DOHH2 (cell line): Measurements from ENCODE around the gene AEBP1.

Experiments used
- H3F3A ChIP-seq: fragments of 200-600 bp; sonication (generic), shearing (Covaris generic); 2 replicates; pipeline ENCODE4 v1.6.0; 2016; ENCODE audit warnings: antibody characterized with exemption, mild to moderate bottlenecking; ENCODE audit not compliant: control insufficient read depth, insufficient read depth
- H3K27ac ChIP-seq: fragments of 200-600 bp; sonication (generic); 2 replicates; pipeline ENCODE4 v1.5.1; 2014; ENCODE audit warnings: low read depth, mild to moderate bottlenecking, low read length, moderate library complexity
- H3K27me3 ChIP-seq: fragments of 200-600 bp; sonication (generic); 2 replicates; pipeline ENCODE4 v1.6.1; 2014; ENCODE audit warnings: mild to moderate bottlenecking, low read length, mixed read lengths; ENCODE audit not compliant: control insufficient read depth
- H3K36me3 ChIP-seq: fragments of 200-600 bp; sonication (generic); 2 replicates; pipeline ENCODE4 v1.6.1; 2014; ENCODE audit warnings: mild to moderate bottlenecking, low read length, moderate library complexity, mixed read lengths; ENCODE audit not compliant: control insufficient read depth
- H3K4me1 ChIP-seq: fragments of 200-600 bp; sonication (generic); 2 replicates; pipeline ENCODE4 v1.6.1; 2014; ENCODE audit warnings: mild to moderate bottlenecking, low read length, mixed read lengths; ENCODE audit not compliant: control insufficient read depth
- H3K4me2 ChIP-seq: fragments of 200-600 bp; sonication (generic); 2 replicates; pipeline ENCODE4 v1.6.0; 2014; ENCODE audit warnings: mild to moderate bottlenecking, low read length, moderate library complexity
- H3K4me3 ChIP-seq: fragments of 200-600 bp; sonication (generic); 2 replicates; pipeline ENCODE4 v1.5.1; 2014; ENCODE audit warnings: mild to moderate bottlenecking, low read length, mixed read lengths
- H3K79me2 ChIP-seq: fragments of 200-600 bp; sonication (generic); 2 replicates; pipeline ENCODE4 v1.6.1; 2014; ENCODE audit warnings: mild to moderate bottlenecking, low read length, mixed read lengths; ENCODE audit not compliant: control insufficient read depth
- H3K9me2 ChIP-seq: fragments of 200-600 bp; sonication (generic); replicated peaks from 2 replicates; pipeline ENCODE4 v1.6.1; 2014; ENCODE audit warnings: mild to moderate bottlenecking, low read length, mixed read lengths; ENCODE audit not compliant: control insufficient read depth
- H3K9me3 ChIP-seq: fragments of 200-600 bp; sonication (generic); 2 replicates; pipeline ENCODE4 v1.6.1; 2014; ENCODE audit warnings: antibody characterized with exemption, low read length, mixed read lengths; ENCODE audit not compliant: control insufficient read depth, insufficient read depth
- H4K20me1 ChIP-seq: fragments of 200-600 bp; sonication (generic); 2 replicates; pipeline ENCODE4 v1.6.0; 2014; ENCODE audit warnings: low read depth, mild to moderate bottlenecking, antibody characterized with exemption, low read length, moderate library complexity; ENCODE audit not compliant: control insufficient read depth, insufficient read depth
- CTCF ChIP-seq: fragments of 200-600 bp; sonication (generic); IDR thresholded peaks from one replicate; pipeline ENCODE4 v1.5.1; 2014; ENCODE audit warnings: antibody characterized with exemption, mild to moderate bottlenecking, low read depth, low read length; ENCODE audit not compliant: poor library complexity, severe bottlenecking
- EZH2phosphoT487 ChIP-seq: fragments of 200-600 bp; sonication (generic); IDR thresholded peaks from 2 replicates; pipeline ENCODE4 v1.6.1; 2017; ENCODE audit warnings: borderline replicate concordance, mild to moderate bottlenecking, antibody characterized with exemption, low read length, moderate library complexity, mixed read lengths

Gene AEBP1

GRCh38 chr7:44148166-44148565 is 44.0 kb downstream of the AEBP1 start:
- Histone ChIP-seq H3K4me2 (no peak overlapping the region), H3K4me3 (no peak overlapping the region), H3K36me3 (no peaks in the 10 kb centered on the region), H3F3A (peaks cover 3% of the 10 kb centered on the region), H3K79me2 (no peaks in the 10 kb centered on the region), H3K4me1 (no peaks in the 10 kb centered on the region), H3K27me3 (peaks cover 3% of the 10 kb centered on the region; the same call in 1 of the 2 replicates), H3K9me2 (no peaks in the 10 kb centered on the region), H4K20me1 (no peaks in the 10 kb centered on the region), H3K9me3 (no peaks in the 10 kb centered on the region), H3K27ac (no peak overlapping the region)
- no peak for TF ChIP-seq EZH2phosphoT487

- Histone ChIP-seq H3K4me3 (no peak overlapping the region), H3K9me3 (no peaks in the 10 kb centered on the region), H3F3A (no peaks in the 10 kb centered on the region), H3K27ac (no peak overlapping the region), H3K27me3 (peaks cover 3% of the 10 kb centered on the region; the same call in 1 of the 2 replicates), H3K36me3 (no peaks in the 10 kb centered on the region), H4K20me1 (no peaks in the 10 kb centered on the region), H3K4me1 (no peaks in the 10 kb centered on the region), H3K79me2 (no peaks in the 10 kb centered on the region), H3K4me2 (no peak overlapping the region), H3K9me2 (no peaks in the 10 kb centered on the region)
- TF ChIP-seq CTCF (no peak), EZH2phosphoT487 (no peak)
Measured at GRCh38 chr7:44148961-44149536, 44.9 kb downstream of the AEBP1 start.

- Histone ChIP-seq H3K27me3 (peaks cover 3% of the 10 kb centered on the region; the same call in 1 of the 2 replicates), H3K4me1 (no peaks in the 10 kb centered on the region), H3F3A (no peaks in the 10 kb centered on the region), H3K9me3 (no peaks in the 10 kb centered on the region), H3K27ac (no peak overlapping the region), H4K20me1 (no peaks in the 10 kb centered on the region), H3K36me3 (no peaks in the 10 kb centered on the region), H3K4me2 (no peak overlapping the region), H3K4me3 (no peak overlapping the region), H3K9me2 (no peaks in the 10 kb centered on the region), H3K79me2 (no peaks in the 10 kb centered on the region)
- no peak for TF ChIP-seq EZH2phosphoT487
- TF ChIP-seq CTCF = no peak
Measured at GRCh38 chr7:44149571-44150465, 45.7 kb downstream of the AEBP1 start.

GRCh38 chr7:44150466-44150832 is 46.3 kb downstream of the AEBP1 start:
- H3K27ac ChIP-seq = no peak overlapping the region
- no peak overlapping the region for H3K4me2 ChIP-seq
- H3K4me3 ChIP-seq = no peak overlapping the region
- TF ChIP-seq EZH2phosphoT487 (no peak), CTCF (no peak)
- no peaks in the 10 kb centered on the region for H3K9me3 ChIP-seq
- H3K4me1 ChIP-seq = no peaks in the 10 kb centered on the region
- no peaks in the 10 kb centered on the region for H4K20me1 ChIP-seq
- H3K27me3 ChIP-seq = peaks cover 5% of the 10 kb centered on the region; the same call in 1 of the 2 replicates
- no peaks in the 10 kb centered on the region for H3F3A ChIP-seq
- H3K36me3 ChIP-seq = no peaks in the 10 kb centered on the region
- no peaks in the 10 kb centered on the region for H3K79me2 ChIP-seq
- H3K9me2 ChIP-seq = no peaks in the 10 kb centered on the region
